Measurements from ENCODE around the gene CLEC3B.

- TF ChIP-seq, protein P1, sequence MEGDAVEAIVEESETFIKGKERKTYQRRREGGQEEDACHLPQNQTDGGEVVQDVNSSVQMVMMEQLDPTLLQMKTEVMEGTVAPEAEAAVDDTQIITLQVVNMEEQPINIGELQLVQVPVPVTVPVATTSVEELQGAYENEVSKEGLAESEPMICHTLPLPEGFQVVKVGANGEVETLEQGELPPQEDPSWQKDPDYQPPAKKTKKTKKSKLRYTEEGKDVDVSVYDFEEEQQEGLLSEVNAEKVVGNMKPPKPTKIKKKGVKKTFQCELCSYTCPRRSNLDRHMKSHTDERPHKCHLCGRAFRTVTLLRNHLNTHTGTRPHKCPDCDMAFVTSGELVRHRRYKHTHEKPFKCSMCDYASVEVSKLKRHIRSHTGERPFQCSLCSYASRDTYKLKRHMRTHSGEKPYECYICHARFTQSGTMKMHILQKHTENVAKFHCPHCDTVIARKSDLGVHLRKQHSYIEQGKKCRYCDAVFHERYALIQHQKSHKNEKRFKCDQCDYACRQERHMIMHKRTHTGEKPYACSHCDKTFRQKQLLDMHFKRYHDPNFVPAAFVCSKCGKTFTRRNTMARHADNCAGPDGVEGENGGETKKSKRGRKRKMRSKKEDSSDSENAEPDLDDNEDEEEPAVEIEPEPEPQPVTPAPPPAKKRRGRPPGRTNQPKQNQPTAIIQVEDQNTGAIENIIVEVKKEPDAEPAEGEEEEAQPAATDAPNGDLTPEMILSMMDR (IDR thresholded peaks at IDR 0.05; ENCODE audit: extremely low read depth in 1 of 2, insufficient read depth in 1 of 2, low read depth in 1 of 2, low read length in 2 of 2): no peak
- no peak for TF ChIP-seq POLR2A (IDR thresholded peaks at IDR 0.05; ENCODE audit: low read depth, low read length)
- TF ChIP-seq EZH2 (IDR thresholded peaks at IDR 0.05; ENCODE audit: borderline replicate concordance, low read depth, low read length, severe bottlenecking): no peak
- TF ChIP-seq POLR2AphosphoS5 (IDR thresholded peaks at IDR 0.05; ENCODE audit: insufficient read depth, low read depth, low read length): no peak
These were observed 9.2 kb upstream of the CLEC3B start for GRCh38 chr3:45016916-45017315.
